Measurements from ENCODE around the gene TECRL.

- TF ChIP-seq CTCF (IDR thresholded peaks at IDR 0.05): no peak
- TF ChIP-seq POLR2A (IDR thresholded peaks at IDR 0.05): no peak
Measured at GRCh38 chr4:64399313-64400109, 9.7 kb downstream of the TECRL start.

All from esophagus squamous epithelium (tissue), 4 donors.